WI38 (cell line): ENCODE data around the gene NIBAN1.
A peak's percentile ranks its signal among the peaks of the same experiment; 100 is the strongest.

ENCODE experiments used
- H3K4me3 ChIP-seq: 2 replicates; pipeline ENCODE4 v1.5.1; 2011; ENCODE audit warnings: low read depth, mild to moderate bottlenecking, control low read depth, low read length
- TF ChIP-seq, protein P1 (sequence below): IDR thresholded peaks from 2 replicates; pipeline ENCODE4 v1.5.1; 2012; ENCODE audit warnings: low read depth, mild to moderate bottlenecking, control low read depth, low read length

Gene NIBAN1

DNA sequence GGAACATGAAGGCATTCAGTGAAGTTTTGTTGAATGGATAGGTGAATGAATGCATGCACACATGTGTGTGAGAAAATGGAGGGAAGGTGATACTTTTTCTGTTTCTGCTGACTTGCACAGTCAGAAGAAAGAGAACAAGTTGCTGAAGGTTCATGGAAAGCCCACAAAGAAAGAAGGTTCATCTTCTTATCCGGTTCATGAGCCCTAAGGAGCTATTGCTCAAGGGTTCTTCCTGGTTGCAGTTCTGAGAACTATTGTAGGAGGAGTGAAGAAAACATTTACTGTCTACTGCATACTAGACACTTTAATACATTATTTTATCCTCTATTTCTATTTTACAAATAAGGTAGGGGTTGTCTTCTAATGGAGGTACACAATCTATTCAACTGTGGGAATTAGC, 13.4 kb upstream of the NIBAN1 start:
- TF ChIP-seq, protein P1, sequence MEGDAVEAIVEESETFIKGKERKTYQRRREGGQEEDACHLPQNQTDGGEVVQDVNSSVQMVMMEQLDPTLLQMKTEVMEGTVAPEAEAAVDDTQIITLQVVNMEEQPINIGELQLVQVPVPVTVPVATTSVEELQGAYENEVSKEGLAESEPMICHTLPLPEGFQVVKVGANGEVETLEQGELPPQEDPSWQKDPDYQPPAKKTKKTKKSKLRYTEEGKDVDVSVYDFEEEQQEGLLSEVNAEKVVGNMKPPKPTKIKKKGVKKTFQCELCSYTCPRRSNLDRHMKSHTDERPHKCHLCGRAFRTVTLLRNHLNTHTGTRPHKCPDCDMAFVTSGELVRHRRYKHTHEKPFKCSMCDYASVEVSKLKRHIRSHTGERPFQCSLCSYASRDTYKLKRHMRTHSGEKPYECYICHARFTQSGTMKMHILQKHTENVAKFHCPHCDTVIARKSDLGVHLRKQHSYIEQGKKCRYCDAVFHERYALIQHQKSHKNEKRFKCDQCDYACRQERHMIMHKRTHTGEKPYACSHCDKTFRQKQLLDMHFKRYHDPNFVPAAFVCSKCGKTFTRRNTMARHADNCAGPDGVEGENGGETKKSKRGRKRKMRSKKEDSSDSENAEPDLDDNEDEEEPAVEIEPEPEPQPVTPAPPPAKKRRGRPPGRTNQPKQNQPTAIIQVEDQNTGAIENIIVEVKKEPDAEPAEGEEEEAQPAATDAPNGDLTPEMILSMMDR, result no peak
- H3K4me3 ChIP-seq, result no peak overlapping the region

DNA sequence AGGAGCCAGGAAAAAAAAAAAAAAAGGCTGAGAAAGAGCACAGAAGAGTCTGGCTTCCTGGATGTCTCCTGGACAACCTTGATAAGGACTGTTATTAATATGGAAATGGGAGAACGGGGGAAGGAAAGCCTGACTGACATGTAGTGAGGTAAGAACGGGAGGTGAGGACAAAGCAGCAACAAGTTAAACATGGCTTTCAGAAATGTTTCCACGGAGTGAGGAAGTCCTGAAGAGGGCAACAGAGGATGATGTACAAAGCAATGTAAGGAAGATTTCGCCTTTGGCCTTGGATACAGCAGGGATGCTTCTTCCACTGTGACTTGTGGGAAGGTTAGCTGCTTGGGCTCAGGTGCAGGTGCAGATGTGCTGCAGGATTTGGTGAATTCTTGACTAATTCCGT, 11.9 kb upstream of the NIBAN1 start:
- TF ChIP-seq, protein P1, result no peak
- no peak overlapping the region for H3K4me3 ChIP-seq

DNA sequence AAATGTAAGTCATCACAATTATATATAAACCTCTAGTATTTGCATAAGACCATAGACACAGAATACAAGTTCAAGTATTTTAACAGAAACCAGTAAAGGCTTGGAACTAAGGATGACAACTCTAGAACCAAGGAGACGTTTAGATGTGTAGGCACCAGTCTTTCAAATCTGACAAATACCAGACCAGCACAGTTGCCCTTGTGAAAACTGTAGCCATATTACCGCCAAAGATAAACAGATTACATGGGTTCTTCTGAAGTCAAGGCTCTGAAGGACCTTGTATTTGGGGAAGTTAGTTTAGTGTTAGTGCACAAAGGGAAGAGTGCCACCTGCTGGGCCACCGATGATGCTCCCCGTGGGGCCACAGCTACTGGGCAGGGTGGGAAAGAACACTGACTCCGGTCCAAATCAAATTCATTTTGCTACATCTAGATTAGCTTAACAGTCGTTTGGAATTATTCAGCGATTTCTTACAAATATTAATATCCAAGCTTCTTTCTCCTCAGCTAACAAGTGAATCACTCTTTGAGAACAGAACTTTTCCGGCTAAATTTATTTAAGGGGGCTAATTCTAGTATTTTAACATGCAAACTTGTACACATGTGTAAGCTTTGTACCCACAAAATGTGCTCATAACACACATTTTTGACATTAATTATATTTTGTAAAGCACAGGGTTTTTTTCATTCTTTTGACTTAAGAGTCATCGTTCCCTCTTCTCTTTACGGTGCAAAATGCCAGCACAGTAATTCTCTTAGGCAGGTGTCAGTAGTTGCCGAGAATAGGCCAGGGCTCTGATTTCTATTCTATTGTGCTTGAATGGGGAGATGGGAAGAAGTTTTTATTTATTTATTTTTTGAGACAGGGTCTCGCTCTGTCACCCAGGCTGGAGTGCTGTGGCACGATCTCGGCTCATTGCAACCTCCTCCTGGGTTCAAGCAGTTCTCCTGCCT, 8.0 kb upstream of the NIBAN1 start:
- TF ChIP-seq, protein P1, result peak; percentile 94
- H3K4me3 ChIP-seq, result no peak overlapping the region

DNA sequence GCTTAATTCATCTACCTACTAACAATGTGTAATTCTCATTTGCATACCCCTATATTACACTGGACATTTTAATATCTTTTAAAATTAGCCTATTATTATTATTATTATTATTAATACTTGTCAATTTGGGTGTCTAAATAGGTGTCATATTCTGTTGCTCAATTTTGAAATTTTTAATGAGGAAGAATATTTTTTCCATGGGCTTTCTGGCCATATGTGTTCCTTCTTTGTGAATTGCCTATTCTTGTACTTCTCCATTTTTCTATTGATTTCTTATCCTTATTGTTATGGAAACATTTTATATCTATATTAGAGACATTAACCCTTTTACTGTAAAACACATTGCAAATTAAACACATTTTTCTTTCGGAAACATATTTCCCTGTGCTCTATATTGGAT, 6.4 kb upstream of the NIBAN1 start:
- no peak overlapping the region for H3K4me3 ChIP-seq
- TF ChIP-seq, protein P1, result no peak

DNA sequence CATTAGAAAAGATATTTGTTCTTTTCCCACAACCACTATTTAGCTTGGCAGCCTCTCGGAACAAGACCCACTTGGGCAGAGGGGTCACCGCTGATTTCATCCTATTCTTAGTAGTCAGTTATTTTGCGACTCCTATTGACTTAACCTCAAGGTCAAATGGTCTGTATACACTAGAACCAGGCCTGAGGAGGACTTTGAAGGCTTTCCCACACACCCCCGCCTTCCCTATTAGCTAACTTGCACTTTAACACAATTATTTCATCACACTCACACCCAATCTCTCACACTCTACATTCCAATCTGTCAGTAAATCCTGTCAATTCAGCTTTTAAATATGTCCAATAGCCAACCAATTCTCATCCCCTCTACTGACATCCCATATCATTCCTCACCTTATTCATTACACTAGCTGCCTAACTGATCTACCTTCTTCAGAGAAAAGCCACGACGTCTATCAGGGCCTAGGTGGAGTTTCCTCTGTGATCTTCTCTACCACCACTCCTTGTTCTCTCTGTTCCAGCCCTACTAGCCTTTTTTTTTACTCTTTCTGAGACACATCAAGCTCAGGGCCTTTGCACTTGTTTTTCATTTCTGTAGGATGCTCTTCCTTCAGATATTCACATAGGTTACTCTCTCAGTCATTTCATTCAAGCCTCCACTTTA, 1.0 kb upstream of the NIBAN1 start:
- TF ChIP-seq, protein P1, result no peak
- no peak overlapping the region for H3K4me3 ChIP-seq

DNA sequence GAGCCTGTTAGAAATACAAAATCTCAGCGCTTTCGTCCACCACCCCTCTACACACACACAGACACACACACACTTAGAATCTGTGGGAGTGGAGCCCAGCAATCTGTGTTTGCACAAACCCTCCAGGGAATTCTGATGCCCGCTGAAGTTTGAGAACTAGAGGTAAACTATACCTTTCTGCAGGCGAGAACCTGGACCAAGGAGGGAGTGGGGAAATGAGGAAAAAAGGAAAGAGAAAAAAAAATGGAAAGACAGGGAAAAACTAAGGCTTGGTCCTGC, 468 bp upstream of the NIBAN1 start:
- TF ChIP-seq, protein P1, result no peak
- peak overlapping the region; percentile 75 for H3K4me3 ChIP-seq
